B cell (primary cell): ENCODE measurements around the gene PCDHA8. TPM values are rescaled to one million over a fixed set of nuclear protein-coding genes. Genes with fewer than 3 reads are reported as not detected.

ENCODE experiments used
- ATAC-seq: fragments of 200-7000 bp; cut with Tn5 transposase; one replicate; pipeline ENCODE4 v1.10.0; 2021; ENCODE audit warnings: low read depth, mild to moderate bottlenecking, moderate number of reproducible peaks, moderate library complexity
- CTCF ChIA-PET: fragments of 350-600 bp; sonication (Branson Sonifier 250); formaldehyde crosslinking; loops from one replicate; lab custom pipeline; 2021; ENCODE audit warnings: antibody characterized with exemption, inconsistent platforms; lab: Charles Lee
- POLR2A ChIA-PET: fragments of 350-600 bp; sonication (Branson Sonifier 250); formaldehyde crosslinking; loops from one replicate; lab custom pipeline; 2021; ENCODE audit warnings: antibody characterized with exemption; lab: Charles Lee
- DNase-seq: peaks from one replicate; pipeline ENCODE4 v3.0.0; 2013
- H2AFZ ChIP-seq: 2 replicates; pipeline ENCODE4 v1.6.1; 2012; ENCODE audit warnings: mild to moderate bottlenecking, low read depth, low read length; ENCODE audit not compliant: insufficient read depth, poor library complexity, severe bottlenecking
- H3K27ac ChIP-seq, 2 donors: 1 replicate in 1 of 2; 2 replicates in 1 of 2; pipeline ENCODE4 v1.5.1; 2012 to 2013; ENCODE audit warnings: low read length in 2 of 2, mild to moderate bottlenecking in 2 of 2, moderate library complexity in 1 of 2
- H3K27me3 ChIP-seq, 4 experiments: fragments of 200-600 bp in 1 of 4; sonication (generic) in 1 of 4; replicated peaks in 1 of 4; 1 replicate in 2 of 4; 2 replicates in 2 of 4; pipeline versions ENCODE4 v1.6.1 to v1.7.0; 2013 to 2016; ENCODE audit warnings: low read length in 3 of 4, mild to moderate bottlenecking in 2 of 4, mixed read lengths in 1 of 4, moderate library complexity in 1 of 4; ENCODE audit not compliant: insufficient read depth in 4 of 4, control insufficient read depth in 3 of 4; ENCODE audit errors: control extremely low read depth in 1 of 4
- H3K36me3 ChIP-seq, 2 experiments: replicated peaks in 1 of 2; 1 replicate in 1 of 2; 2 replicates in 1 of 2; pipeline versions ENCODE4 v1.6.1 to v1.7.1; 2013; ENCODE audit warnings: low read length in 1 of 2; ENCODE audit not compliant: insufficient read depth in 2 of 2, control insufficient read depth in 1 of 2; ENCODE audit errors: control extremely low read depth in 1 of 2, extremely low read depth in 1 of 2
- H3K4me1 ChIP-seq, 2 donors: fragments of 200-600 bp in 1 of 2; sonication (generic) in 1 of 2; 1 replicate in 1 of 2; 2 replicates in 1 of 2; pipeline versions ENCODE4 v1.5.1 to v1.6.1; 2013 to 2017; ENCODE audit warnings: low read length in 2 of 2; ENCODE audit not compliant: control insufficient read depth in 2 of 2, insufficient read depth in 2 of 2
- H3K4me2 ChIP-seq: replicated peaks from 2 replicates; pipeline ENCODE3; 2012; ENCODE audit warnings: mild to moderate bottlenecking, low read depth, low read length; ENCODE audit not compliant: poor library complexity, severe bottlenecking
- H3K4me3 ChIP-seq, 5 experiments: fragments of 200-600 bp in 1 of 5; sonication (generic) in 1 of 5; 1 replicate in 3 of 5; 2 replicates in 2 of 5; pipeline versions ENCODE4 v1.5.1 to v1.7.0; 2011 to 2016; ENCODE audit warnings: low read length in 4 of 5, mild to moderate bottlenecking in 4 of 5, low read depth in 2 of 5, control low read depth in 1 of 5, moderate library complexity in 1 of 5; ENCODE audit not compliant: insufficient read depth in 1 of 5; ENCODE audit errors: control extremely low read depth in 1 of 5, extremely low read depth in 1 of 5
- H3K79me2 ChIP-seq: fragments of 200-600 bp; sonication (generic); one replicate; pipeline ENCODE4 v1.6.0; 2016; ENCODE audit warnings: low read length; ENCODE audit not compliant: control insufficient read depth, insufficient read depth
- H3K9ac ChIP-seq: fragments of 200-600 bp; sonication (generic); 2 replicates; pipeline ENCODE4 v1.6.1; 2017; ENCODE audit warnings: mild to moderate bottlenecking, low read length, moderate library complexity
- H3K9me3 ChIP-seq, 3 donors: one replicate each; pipeline versions ENCODE4 v1.6.1 to v1.7.1; 2013; ENCODE audit warnings: low read length in 2 of 3; ENCODE audit not compliant: control insufficient read depth in 2 of 3, insufficient read depth in 1 of 3; ENCODE audit errors: control extremely low read depth in 1 of 3
- H4K20me1 ChIP-seq: 2 replicates; pipeline ENCODE4 v1.6.0; 2012; ENCODE audit warnings: mild to moderate bottlenecking, low read length; ENCODE audit not compliant: insufficient read depth, control insufficient read depth, poor library complexity, severe bottlenecking
- H3K27ac Mint-ChIP-seq: one replicate; pipeline ENCODE4 v1.8.0; 2021; ENCODE audit warnings: mixed read lengths
- H3K27me3 Mint-ChIP-seq: one replicate; pipeline ENCODE4 v1.8.0; 2021; ENCODE audit warnings: mixed read lengths
- H3K4me1 Mint-ChIP-seq: one replicate; pipeline ENCODE4 v1.8.0; 2021; ENCODE audit warnings: mixed read lengths
- H3K4me3 Mint-ChIP-seq: one replicate; pipeline ENCODE4 v1.8.0; 2021; ENCODE audit warnings: mixed read lengths
- H3K9me3 Mint-ChIP-seq: one replicate; pipeline ENCODE4 v1.8.0; 2022; ENCODE audit warnings: mixed read lengths; ENCODE audit not compliant: insufficient read depth
- CTCF ChIP-seq: fragments of 200-600 bp; IDR thresholded peaks from one replicate; pipeline ENCODE4 v1.8.0; 2022; ENCODE audit warnings: antibody characterized with exemption, mild to moderate bottlenecking
- EZH2 ChIP-seq: IDR thresholded peaks from 2 replicates; pipeline ENCODE4 v1.6.1; 2012; ENCODE audit warnings: borderline replicate concordance, low read depth, mild to moderate bottlenecking, moderate library complexity, low read length; ENCODE audit not compliant: insufficient read depth, poor library complexity, severe bottlenecking
- WGBS: methylation state at CpG from one replicate; pipeline ENCODE4 v1.1.5; 2013; ENCODE audit warnings: missing lambda C conversion rate; ENCODE audit not compliant: insufficient coverage; 5-methylcytosine and 5-hydroxymethylcytosine counted together
- intact Hi-C: fragments of 100-400 bp; cut with micrococcal nuclease; formaldehyde crosslinking; loops from one replicate; pipeline ENCODE4 v1.10.0; 2022
- polyA plus RNA-seq: library from polyadenylated mRNA; depleted of rRNA; stranded (reverse); fragments of >200 nt; gene quantifications from 2 replicates; pipeline ENCODE4 v1.2.3, GENCODE V29; 2012
- total RNA-seq, 2 donors: library from RNA; stranded (reverse); fragments of 120-200 nt in 1 of 2; gene quantifications; 1 replicate in 1 of 2; 2 replicates in 1 of 2; pipeline versions ENCODE4 v1.2.3 to v1.2.4, GENCODE V29; 2013 to 2022

The PCDHA8 gene
- total and polyA plus RNA-seq, 2 donors (not counting 1 experiment from before 2014, with no cell fraction given) = not detected

DNA sequence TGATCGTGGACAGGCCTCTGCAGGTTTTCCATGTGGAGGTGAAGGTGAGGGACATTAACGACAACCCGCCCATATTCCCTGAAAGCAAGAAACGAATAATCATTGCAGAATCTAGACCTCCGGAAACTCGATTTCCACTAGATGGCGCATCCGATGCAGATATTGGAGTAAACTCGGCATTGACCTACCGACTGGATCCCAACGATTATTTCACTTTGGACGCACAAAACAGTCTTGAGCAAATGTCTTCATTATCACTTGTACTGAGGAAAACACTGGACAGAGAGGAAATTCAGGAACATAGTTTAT, 41.6 kb downstream of the PCDHA8 start:
- Histone ChIP-seq H3K4me2 (no peak overlapping the region), H3K9ac (no peak overlapping the region), H3K27me3 (peaks cover 0 to 13% (median 5%) of the 10 kb centered on the region in 4 experiments), H3K27ac (no peak overlapping the region), H3K4me3 (no peak overlapping the region), H3K9me3 (peaks cover 3 to 28% (median 9%) of the 10 kb centered on the region in 3 donors), H2AFZ (no peak overlapping the region), H3K4me1 (no peaks in the 10 kb centered on the region), H4K20me1 (no peaks in the 10 kb centered on the region), H3K36me3 (no peaks in the 10 kb centered on the region), H3K79me2 (no peaks in the 10 kb centered on the region)
- intact Hi-C loops = no loop called here
- Mint-ChIP-seq H3K27ac (no peak overlapping the region), H3K4me3 (no peak overlapping the region), H3K4me1 (no peaks in the 10 kb centered on the region), H3K27me3 (peaks cover 20% of the 10 kb centered on the region), H3K9me3 (peaks cover 8% of the 10 kb centered on the region)
- DNase-seq (no peak), ATAC-seq (no peak)
- POLR2A ChIA-PET = no interaction called here
- CTCF ChIA-PET = no interaction called here
- no peak for TF ChIP-seq EZH2
- no peak for TF ChIP-seq CTCF
- 32% methylated on average over 9 of the region's 12 CpGs for WGBS

GRCh38 chr5:140883373-140883772, 42.4 kb downstream of the PCDHA8 start:
- POLR2A ChIA-PET = no interaction called here
- 59% methylated on average over 39 of the region's 41 CpGs for WGBS
- H3K27ac Mint-ChIP-seq = no peak overlapping the region
- no peaks in the 10 kb centered on the region for H3K4me1 Mint-ChIP-seq
- peaks cover 20% of the 10 kb centered on the region for H3K27me3 Mint-ChIP-seq
- H3K9ac ChIP-seq = no peak overlapping the region
- no peaks in the 10 kb centered on the region for H4K20me1 ChIP-seq
- no peaks in the 10 kb centered on the region for H3K36me3 ChIP-seq
- no peaks in the 10 kb centered on the region for H3K4me1 ChIP-seq
- H3K4me3 Mint-ChIP-seq = no peak overlapping the region
- peaks cover 8% of the 10 kb centered on the region for H3K9me3 Mint-ChIP-seq
- DNase-seq (no peak), ATAC-seq (no peak)
- H3K4me2 ChIP-seq = no peak overlapping the region
- no peak overlapping the region for H3K4me3 ChIP-seq
- CTCF ChIA-PET = no interaction called here
- intact Hi-C loops = no loop called here
- no peaks in the 10 kb centered on the region for H3K79me2 ChIP-seq
- no peak overlapping the region for H3K27ac ChIP-seq
- H2AFZ ChIP-seq = no peak overlapping the region
- TF ChIP-seq CTCF (no peak), EZH2 (no peak)
- peaks cover 3 to 27% (median 9%) of the 10 kb centered on the region in 3 donors for H3K9me3 ChIP-seq
- H3K27me3 ChIP-seq = peaks cover 0 to 13% (median 5%) of the 10 kb centered on the region in 4 experiments
